ENCODE results near the gene TOP3A. TPM values are rescaled to one million over a fixed set of nuclear protein-coding genes. Genes with fewer than 3 reads are reported as not detected.

Gene TOP3A
- total RNA-seq, 2 experiments from 2014 or later: 21.5 to 24.8 TPM

- DNase-seq: no peak
Observed at GRCh38 chr17:18235743-18236256, 79.0 kb downstream of the TOP3A start.

GRCh38 chr17:18234853-18235380 lies 79.9 kb downstream of the TOP3A start:
- Histone ChIP-seq H3K27me3 (ENCODE audit: control insufficient read depth in 1 of 2, insufficient read depth in 2 of 2, low read length in 2 of 2) (no peaks in the 10 kb centered on the region), H3K4me1 (ENCODE audit: insufficient read depth, low read length) (peaks cover 2% of the 10 kb centered on the region), H3K36me3 (ENCODE audit: insufficient read depth, low read length) (peaks cover 57% of the 10 kb centered on the region), H3K9me3 (ENCODE audit: control insufficient read depth in 1 of 2, insufficient read depth in 1 of 2, low read length in 2 of 2) (no peaks in the 10 kb centered on the region), H3K27ac (ENCODE audit: low read depth in 1 of 2, low read length in 2 of 2) (no peak overlapping the region), H3K4me3 (ENCODE audit: low read length) (no peak overlapping the region)
- Mint-ChIP-seq H3K27me3 (no peaks in the 10 kb centered on the region), H3K4me3 (no peak overlapping the region), H3K36me3 (ENCODE audit: low read depth) (peaks cover 45% of the 10 kb centered on the region), H3K27ac (no peak overlapping the region), H3K4me1 (ENCODE audit: low read depth) (no peaks in the 10 kb centered on the region), H3K9me3 (no peaks in the 10 kb centered on the region)
- ChIA-PET CTCF (no interaction called here), POLR2A (no interaction called here)
- TF ChIP-seq CTCF (IDR thresholded peaks at IDR 0.05): no peak
- no peak for ATAC-seq (ENCODE audit: poor library complexity)
- intact Hi-C loops (cut with DNase I, micrococcal nuclease): no loop called here
- no peak for DNase-seq

More at GRCh38 chr17:18235743-18236256, 79.0 kb downstream of the TOP3A start:
- no peak overlapping the region for H3K27ac ChIP-seq (ENCODE audit: low read depth in 1 of 2, low read length in 2 of 2)
- H3K4me1 Mint-ChIP-seq (ENCODE audit: low read depth): no peaks in the 10 kb centered on the region
- H3K4me3 Mint-ChIP-seq: no peak overlapping the region
- peaks cover 57% of the 10 kb centered on the region for H3K36me3 ChIP-seq (ENCODE audit: insufficient read depth, low read length)
- no peaks in the 10 kb centered on the region for H3K27me3 ChIP-seq (ENCODE audit: control insufficient read depth in 1 of 2, insufficient read depth in 2 of 2, low read length in 2 of 2)
- TF ChIP-seq CTCF (IDR thresholded peaks at IDR 0.05): no peak
- intact Hi-C loops (cut with DNase I, micrococcal nuclease): no loop called here
- CTCF ChIA-PET: no interaction called here
- no peak for ATAC-seq (ENCODE audit: poor library complexity)
- POLR2A ChIA-PET: no interaction called here
- H3K36me3 Mint-ChIP-seq (ENCODE audit: low read depth): peaks cover 48% of the 10 kb centered on the region
- H3K9me3 ChIP-seq (ENCODE audit: control insufficient read depth in 1 of 2, insufficient read depth in 1 of 2, low read length in 2 of 2): no peaks in the 10 kb centered on the region
- no peak overlapping the region for H3K27ac Mint-ChIP-seq
- no peaks in the 10 kb centered on the region for H3K27me3 Mint-ChIP-seq
- H3K4me1 ChIP-seq (ENCODE audit: insufficient read depth, low read length): peaks cover 2% of the 10 kb centered on the region
- no peaks in the 10 kb centered on the region for H3K9me3 Mint-ChIP-seq
- no peak overlapping the region for H3K4me3 ChIP-seq (ENCODE audit: low read length)

- no peaks in the 10 kb centered on the region for H3K9me3 Mint-ChIP-seq
- intact Hi-C loops (cut with DNase I, micrococcal nuclease): no loop called here
- H3K36me3 Mint-ChIP-seq (ENCODE audit: low read depth): peaks cover 37% of the 10 kb centered on the region
- ATAC-seq (ENCODE audit: poor library complexity) (no peak), DNase-seq (no peak)
- no peak for TF ChIP-seq CTCF (IDR thresholded peaks at IDR 0.05)
- no peak overlapping the region for H3K27ac Mint-ChIP-seq
- peaks cover 57% of the 10 kb centered on the region for H3K36me3 ChIP-seq (ENCODE audit: insufficient read depth, low read length)
- no peaks in the 10 kb centered on the region for H3K27me3 Mint-ChIP-seq
- POLR2A ChIA-PET: interaction anchor here (1.7 kb wide), 1 partner anchor 51 kb away, joined by 4 read pairs; the partner anchor contains the start of gene ALKBH5
- H3K4me1 Mint-ChIP-seq (ENCODE audit: low read depth): no peaks in the 10 kb centered on the region
- no peak overlapping the region for H3K27ac ChIP-seq (ENCODE audit: low read depth in 1 of 2, low read length in 2 of 2)
- no peak overlapping the region for H3K4me3 Mint-ChIP-seq
- no peak overlapping the region for H3K4me3 ChIP-seq (ENCODE audit: low read length)
- CTCF ChIA-PET: no interaction called here
- H3K9me3 ChIP-seq (ENCODE audit: control insufficient read depth in 1 of 2, insufficient read depth in 1 of 2, low read length in 2 of 2): no peaks in the 10 kb centered on the region
- peaks cover 6% of the 10 kb centered on the region for H3K4me1 ChIP-seq (ENCODE audit: insufficient read depth, low read length)
- H3K27me3 ChIP-seq (ENCODE audit: control insufficient read depth in 1 of 2, insufficient read depth in 2 of 2, low read length in 2 of 2): no peaks in the 10 kb centered on the region
Observed at GRCh38 chr17:18233803-18234518, 80.8 kb downstream of the TOP3A start.
